Neural progenitor cell (in vitro differentiated cells): ENCODE measurements around the gene JMJD4.

Source experiments
- CTCF ChIP-seq: fragments of 200-600 bp; sonication (generic); IDR thresholded peaks from 2 replicates; pipeline ENCODE4 v1.5.1; 2017; ENCODE audit warnings: antibody characterized with exemption, mild to moderate bottlenecking
- EZH2 ChIP-seq: fragments of 200-600 bp; sonication (generic); IDR thresholded peaks from 2 replicates; pipeline ENCODE4 v1.6.1; 2017; ENCODE audit warnings: antibody characterized with exemption, mild to moderate bottlenecking, moderate library complexity
- EZH2phosphoT487 ChIP-seq: fragments of 200-600 bp; sonication (generic); IDR thresholded peaks from 2 replicates; pipeline ENCODE4 v1.6.1; 2017; ENCODE audit warnings: antibody characterized with exemption

- TF ChIP-seq CTCF (no peak), EZH2phosphoT487 (no peak), EZH2 (no peak)
These were observed 10.1 kb downstream of the JMJD4 start for GRCh38 chr1:227725046-227725445.
